Ammon's horn (tissue), 1 donor: Measurements from ENCODE around the gene FAM78B.

Source experiments
- DNase-seq: peaks from one replicate; pipeline ENCODE4 v3.0.0-alpha.2; 2016; ENCODE audit warnings: low spot score

FAM78B gene

GRCh38 chr1:166166698-166167571 is at the start of gene FAM78B:
FAM78B (minus strand) TSS chr1:166167001; CDS start chr1:166166248, 753 bp downstream.
- peak; percentile 47 for DNase-seq

- no peak for DNase-seq
Observed at GRCh38 chr1:166202546-166202945, 35.7 kb upstream of the FAM78B start.

GRCh38 chr1:166200743-166201142 is 33.9 kb upstream of the FAM78B start:
- DNase-seq, result no peak

DNA sequence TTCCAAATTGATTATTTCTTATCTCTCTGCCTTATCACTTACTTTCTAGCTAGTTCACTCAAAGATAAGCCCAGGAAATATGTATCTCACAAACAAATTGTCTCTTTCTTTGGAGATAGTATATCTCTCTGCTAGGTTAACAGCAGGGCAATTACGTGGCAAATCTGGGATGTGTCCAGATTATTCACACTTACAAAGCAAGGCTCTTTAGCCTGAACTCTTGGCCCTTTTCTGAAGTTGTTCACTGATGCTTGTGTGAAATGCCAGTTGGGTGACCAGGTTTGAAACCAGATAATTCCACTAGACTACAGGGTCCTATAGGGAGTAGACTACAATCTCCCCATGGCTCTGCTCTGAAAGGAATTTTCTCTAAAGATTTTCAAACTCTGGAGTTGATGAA is 30.8 kb upstream of the FAM78B start:
- DNase-seq, result no peak

- no peak for DNase-seq
Observed at GRCh38 chr1:166197141-166197540, 30.3 kb upstream of the FAM78B start.

DNA sequence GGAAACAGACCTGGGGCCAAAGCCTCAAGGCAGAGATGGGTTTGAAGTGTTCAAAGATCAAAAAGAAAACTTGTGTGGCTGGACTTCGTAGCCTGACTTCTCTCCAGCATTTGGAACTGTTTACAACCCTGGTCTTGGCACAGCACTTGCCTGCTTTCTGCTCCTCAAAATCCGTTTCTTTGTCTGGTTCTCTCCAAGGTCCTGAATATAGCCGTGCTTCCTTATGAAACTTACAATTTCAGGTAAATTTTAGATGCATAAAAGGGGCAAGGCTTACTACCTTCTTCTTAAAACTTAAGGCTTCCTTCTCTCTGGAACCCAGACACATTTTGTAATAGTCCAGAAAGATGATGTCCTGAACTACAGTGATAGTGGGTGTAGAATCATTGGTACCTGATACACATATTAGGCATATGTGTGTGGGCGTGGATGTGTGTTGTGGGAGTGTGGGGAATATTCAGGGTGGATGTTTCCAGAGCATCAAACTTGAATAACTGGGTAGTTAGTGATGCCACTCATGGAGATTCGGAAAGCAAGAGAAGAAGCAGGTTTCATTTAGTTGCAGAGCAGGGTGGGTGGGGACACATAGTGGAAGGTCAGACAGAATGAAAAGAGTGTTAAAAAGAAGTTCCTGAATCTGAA is 26.4 kb upstream of the FAM78B start:
- DNase-seq, result no peak

DNA sequence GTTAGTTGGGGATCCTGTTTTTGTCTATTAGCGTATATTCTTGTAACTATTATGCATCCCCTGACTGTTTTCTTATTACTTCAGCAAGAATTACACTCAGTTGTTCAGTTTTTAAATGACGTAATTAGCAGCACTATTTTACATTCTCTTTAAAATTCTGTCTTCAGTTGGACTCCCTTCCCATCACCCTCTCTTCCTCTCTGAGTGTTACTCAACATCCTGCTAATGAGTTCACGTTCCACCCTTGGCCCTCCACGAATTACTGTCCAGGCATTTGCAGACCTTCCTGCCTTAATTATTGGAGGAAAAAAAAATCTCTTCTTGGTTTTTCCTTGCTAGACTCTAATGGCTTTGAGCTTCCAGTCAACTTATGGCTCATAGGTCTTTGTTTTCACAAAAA is 23.6 kb upstream of the FAM78B start:
- DNase-seq, result no peak

DNA sequence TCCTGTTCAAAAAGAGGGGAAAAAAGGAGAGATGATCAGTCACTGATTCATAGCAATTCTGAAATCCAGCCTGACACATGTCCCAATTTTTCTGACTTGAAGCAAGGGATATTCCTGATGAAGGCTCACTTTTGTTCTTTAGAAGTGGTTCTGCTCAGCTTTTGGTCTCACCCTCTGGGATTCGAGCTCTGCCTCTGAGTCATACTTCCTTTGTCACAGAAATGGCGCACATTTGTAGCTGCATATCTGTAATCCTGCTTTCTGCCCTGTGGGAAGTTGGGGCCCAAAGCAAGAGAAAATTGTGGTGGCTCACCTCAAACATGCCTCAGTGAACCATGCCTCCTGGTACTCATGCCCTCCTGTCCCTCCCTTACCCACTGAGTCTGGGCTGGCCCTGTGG is 22.3 kb upstream of the FAM78B start:
- DNase-seq, result no peak

DNA sequence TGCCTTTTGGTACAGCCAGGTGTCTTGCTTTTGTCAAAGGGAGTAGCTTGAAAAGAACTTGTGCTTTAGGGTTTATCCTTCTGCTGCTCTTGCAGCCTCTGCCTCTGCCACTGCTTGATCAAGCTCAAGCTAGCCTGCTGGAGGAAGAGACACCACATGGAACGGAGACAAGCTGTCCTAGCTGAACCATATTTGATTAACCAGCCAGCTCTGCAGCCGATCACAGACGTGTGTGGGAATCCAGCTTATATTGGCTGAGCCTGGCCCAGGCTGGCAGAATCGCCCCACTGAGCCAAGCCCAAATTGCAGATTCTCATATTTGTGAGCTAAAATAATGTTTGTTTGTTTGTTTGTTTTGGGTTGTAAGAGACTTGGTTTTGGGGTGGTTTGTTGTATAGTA is 18.7 kb upstream of the FAM78B start:
- no peak for DNase-seq

DNA sequence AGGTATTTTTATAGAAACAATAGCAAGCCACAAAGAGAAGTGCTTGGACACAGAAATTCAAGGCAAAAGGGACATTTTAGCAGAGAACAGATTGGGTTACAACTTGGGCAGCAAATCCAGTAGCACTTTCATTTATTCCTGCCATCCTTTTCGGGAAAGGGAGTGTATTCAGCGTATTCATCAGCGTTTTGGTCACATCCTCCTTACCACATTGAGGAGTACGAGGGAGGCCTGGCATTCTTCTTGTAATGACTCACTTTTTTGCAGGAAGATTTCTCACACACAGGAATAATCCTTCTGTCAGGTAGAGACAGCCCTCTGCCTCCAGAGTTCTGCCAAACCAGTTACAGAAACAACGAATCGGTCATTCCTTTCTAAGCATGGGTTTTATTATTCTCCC is 18.1 kb upstream of the FAM78B start:
- DNase-seq, result no peak

GRCh38 chr1:166184012-166184411 is 17.2 kb upstream of the FAM78B start:
- DNase-seq, result no peak

DNA sequence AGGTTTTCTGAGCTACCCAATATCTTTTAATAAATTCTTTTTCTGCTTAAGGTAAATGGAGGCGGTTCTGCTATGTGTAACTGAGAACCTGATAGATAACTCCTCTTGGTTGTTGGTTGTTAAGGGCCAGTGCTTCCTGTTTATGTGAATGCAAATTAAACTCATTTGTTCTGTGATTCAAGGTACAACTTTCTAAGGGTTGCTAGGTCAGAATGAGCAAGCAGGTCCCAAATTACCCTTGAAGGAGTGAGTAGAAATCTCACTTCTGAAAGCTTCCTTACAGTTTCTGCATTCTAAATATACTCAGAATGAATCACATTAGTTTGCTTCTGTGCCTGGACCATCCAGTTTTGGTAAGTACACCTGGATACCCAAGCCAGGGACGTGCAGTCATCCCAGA is 15.5 kb upstream of the FAM78B start:
- DNase-seq, result no peak

GRCh38 chr1:166176416-166176815 is 9.6 kb upstream of the FAM78B start:
- DNase-seq, result no peak

DNA sequence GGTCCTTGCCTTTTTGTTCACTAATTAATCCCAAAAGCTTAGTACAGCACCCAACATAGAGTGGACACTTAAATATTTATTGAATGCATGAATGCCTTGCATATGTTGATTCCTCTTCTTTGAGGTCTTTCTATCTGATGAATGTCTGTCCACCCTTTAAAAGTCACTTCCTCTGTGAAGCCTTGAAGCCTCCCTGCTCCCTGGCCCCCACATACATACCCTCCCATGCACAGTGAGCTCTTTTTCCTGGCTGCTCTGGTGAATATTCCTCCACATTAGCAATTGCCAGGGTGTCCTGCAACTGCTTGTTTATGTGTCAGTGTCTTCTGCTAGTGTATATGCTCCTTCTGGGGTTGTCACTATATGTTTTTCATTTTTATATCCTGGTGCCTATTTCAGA is 8.2 kb upstream of the FAM78B start:
- DNase-seq, result no peak

- DNase-seq, result no peak
Observed at GRCh38 chr1:166174108-166174507, 7.3 kb upstream of the FAM78B start.

GRCh38 chr1:166172106-166172505 is 5.3 kb upstream of the FAM78B start:
- DNase-seq, result no peak

- no peak for DNase-seq
Observed at GRCh38 chr1:166170726-166171125, 3.9 kb upstream of the FAM78B start.

- DNase-seq, result no peak
Observed at GRCh38 chr1:166170075-166170474, 3.3 kb upstream of the FAM78B start.

- no peak for DNase-seq
Observed at GRCh38 chr1:166169182-166169581, 2.4 kb upstream of the FAM78B start.

GRCh38 chr1:166167572-166167925 is 748 bp upstream of the FAM78B start:
- DNase-seq, result no peak

DNA sequence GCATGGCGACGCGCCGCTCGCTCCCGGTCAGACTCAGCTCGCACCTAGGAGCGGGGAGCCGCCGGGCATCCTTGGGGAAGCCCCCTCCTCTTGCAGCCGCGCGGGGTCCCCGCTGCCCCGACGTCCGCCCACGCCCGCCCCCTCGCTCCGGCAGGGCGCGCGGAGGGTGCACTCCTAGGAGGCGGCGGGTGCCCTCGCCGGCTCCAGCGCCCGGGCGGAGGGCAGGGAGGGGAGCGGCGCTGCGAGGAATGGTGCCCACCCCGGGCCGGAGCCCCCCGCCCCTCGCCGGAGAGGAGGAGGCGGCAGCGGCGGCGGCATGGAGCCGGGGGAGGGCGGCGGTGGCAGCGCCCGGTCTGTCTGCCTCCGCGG is 488 bp downstream of the FAM78B start:
- no peak for DNase-seq

DNA sequence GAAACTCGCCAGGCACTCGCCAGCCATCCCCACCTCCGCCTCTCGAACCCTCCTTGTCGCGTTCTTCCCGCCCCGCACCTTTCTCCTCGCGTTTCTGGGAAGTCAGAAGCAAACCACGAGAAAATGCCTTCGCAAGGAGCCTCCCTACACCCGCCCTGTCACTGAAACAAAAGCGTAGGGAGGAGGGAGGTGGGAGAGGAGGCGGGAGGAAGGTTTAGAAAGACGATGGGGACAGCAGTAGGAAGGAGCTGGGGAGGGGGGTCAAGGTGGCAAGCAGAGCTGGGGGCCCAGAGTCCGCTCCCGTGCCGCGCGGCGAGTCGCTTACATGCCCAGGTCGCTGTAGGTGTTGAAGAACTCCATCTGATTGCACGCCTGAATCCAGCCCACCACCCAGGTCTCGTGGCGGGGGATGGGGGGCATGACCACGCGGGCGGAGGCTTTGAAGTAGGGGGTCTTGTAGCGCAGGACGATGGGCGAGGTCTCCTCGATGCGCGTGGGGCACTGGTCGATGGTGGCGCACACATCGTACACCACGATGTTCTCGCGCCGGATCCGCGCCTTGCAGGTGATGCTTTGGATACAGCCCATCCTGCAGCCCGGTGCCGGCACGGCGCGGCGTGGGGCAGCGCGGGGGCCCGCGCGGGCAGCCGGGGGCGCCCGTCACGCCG is 1.0 kb downstream of the FAM78B start:
- peak; percentile 27 for DNase-seq

DNA sequence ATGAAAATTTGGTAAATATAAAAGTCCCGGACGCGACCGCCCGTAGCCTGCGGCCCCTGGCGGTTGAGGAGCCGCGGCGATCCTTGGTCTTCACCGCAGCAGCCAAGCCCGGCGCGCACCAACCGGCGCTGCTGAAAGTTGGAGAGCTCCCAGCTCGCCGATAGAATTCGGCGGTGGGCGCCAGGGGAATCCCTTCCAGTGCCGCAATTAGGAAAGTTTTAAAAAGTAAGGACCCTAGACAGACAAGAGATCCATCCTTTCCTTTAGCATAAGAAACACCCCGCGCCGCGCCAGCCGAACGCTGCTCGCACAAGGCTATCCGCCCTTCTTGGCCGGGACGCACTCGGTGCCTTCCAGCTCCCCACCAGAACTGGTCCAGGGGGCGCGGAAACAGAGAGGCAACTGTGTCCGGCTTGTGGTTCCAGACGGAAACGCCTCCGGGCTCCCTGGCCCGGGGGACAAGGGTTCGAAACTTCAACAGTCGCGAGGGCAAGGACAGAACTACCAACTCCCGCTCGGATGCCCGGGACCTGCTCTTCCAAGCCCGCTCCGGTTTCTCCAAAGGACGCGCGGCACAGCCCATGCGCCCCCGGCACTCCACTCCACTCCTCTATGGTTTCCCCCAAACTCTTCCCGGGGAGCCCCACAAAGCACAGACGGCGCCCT is 1.7 kb downstream of the FAM78B start:
- DNase-seq, result peak; percentile 40
